ENCODE measurements around the gene HS3ST3B1. TPM values are rescaled to one million over a fixed set of nuclear protein-coding genes. Genes with fewer than 3 reads are reported as not detected.

HS3ST3B1 gene
- total and polyA plus RNA-seq, 7 experiments from 2014 or later, result 7.9 to 40.7 (median 12.2) TPM

DNA sequence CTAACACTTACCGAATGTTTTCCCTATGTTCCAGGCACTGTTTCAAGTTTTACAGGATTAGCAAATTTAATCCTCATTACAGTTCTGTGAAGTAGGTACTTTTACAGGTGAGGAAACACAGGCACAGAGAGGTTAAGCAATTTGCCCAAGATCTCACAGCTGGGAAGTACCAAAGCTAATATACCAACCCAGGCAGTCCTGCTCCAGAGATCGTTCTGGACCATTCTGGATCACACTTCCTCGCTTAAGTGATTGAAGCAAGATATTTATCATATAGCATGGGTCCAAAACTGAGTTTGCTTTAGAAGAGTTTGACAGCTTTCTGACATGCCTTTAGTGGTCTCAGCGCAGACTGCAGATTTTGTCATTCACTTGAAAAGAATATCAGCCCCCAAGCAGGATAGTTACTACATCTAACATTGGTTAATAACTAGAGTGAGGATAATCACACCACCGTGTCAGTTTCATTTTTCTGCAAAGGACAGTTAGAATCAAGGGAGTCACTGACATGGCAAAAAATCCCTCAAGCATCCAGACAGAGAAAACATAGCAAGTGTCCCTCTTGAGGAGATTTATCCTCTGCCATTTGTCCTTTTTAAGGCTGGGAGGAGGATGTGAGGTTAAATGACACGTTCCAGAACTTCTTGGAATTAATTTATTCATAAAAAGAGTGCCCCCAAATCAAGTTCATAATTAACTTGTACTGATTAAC is 5.1 kb downstream of the HS3ST3B1 start:
- peaks cover 0 to 3% (median 0%) of the 10 kb centered on the region in 5 donors for H3K27me3 Mint-ChIP-seq
- CTCF ChIA-PET, result interaction anchor here (0.7 to 1.7 kb wide), 2 partner anchors 11 to 708 kb away, joined by 3 to 6 read pairs; no protein-coding TSS in a partner anchor
- no peaks in the 10 kb centered on the region for H3K27me3 ChIP-seq (ENCODE audit: control insufficient read depth in 2 of 2, insufficient read depth in 2 of 2, low read length in 2 of 2)
- ATAC-seq (no peak), DNase-seq (no peak)
- no peak overlapping the region for H3K27ac ChIP-seq (ENCODE audit: low read depth, low read length)
- no peak overlapping the region for H3K4me3 ChIP-seq (ENCODE audit: low read length)
- POLR2A ChIA-PET, result interaction anchor here (0.7 to 1.0 kb wide), 3 partner anchors 105 to 222 kb away, joined by 3 to 6 read pairs (median 3); no protein-coding TSS in a partner anchor
- peak overlapping the region; percentile 48 to 94 (median 74) for H3K4me3 Mint-ChIP-seq
- H3K4me1 ChIP-seq (ENCODE audit: control insufficient read depth in 2 of 2, insufficient read depth in 2 of 2, low read length in 2 of 2), result peaks cover 36 to 44% of the 10 kb centered on the region in 2 donors
- intact Hi-C loops (cut with micrococcal nuclease), result loop anchor here (10.0 kb wide), 3 partner anchors 971 to 1909 kb away; partner anchors contain the start of genes NCOR1 (in 1 of the 2) and PIGL (in 1 of the 2)
- peaks cover 33 to 68% (median 63%) of the 10 kb centered on the region in 7 donors for H3K4me1 Mint-ChIP-seq
- H3K27ac Mint-ChIP-seq, result peak overlapping the region in 5 of 9 donors; percentile 24 to 80 (median 61)
- H3K9me3 Mint-ChIP-seq, result no peaks in the 10 kb centered on the region
- H3K36me3 ChIP-seq (ENCODE audit: control insufficient read depth in 2 of 3, insufficient read depth in 3 of 3, low read length in 3 of 3), result peaks cover 0 to 4% (median 0%) of the 10 kb centered on the region in 3 experiments
- H3K36me3 Mint-ChIP-seq, result peaks cover 0 to 22% (median 6%) of the 10 kb centered on the region in 5 donors
- no peaks in the 10 kb centered on the region for H3K9me3 ChIP-seq (ENCODE audit: control insufficient read depth in 2 of 3, low read length in 3 of 3)

GRCh38 chr17:14306596-14306995 is 5.7 kb downstream of the HS3ST3B1 start:
- Mint-ChIP-seq H3K36me3 (peaks cover under 1 to 25% (median 11%) of the 10 kb centered on the region in 5 donors), H3K27me3 (peaks cover 0 to 3% (median 0%) of the 10 kb centered on the region in 5 donors), H3K27ac (peak overlapping the region in 3 of 9 donors; percentile 32 to 61 (median 39)), H3K4me3 (peak overlapping the region in 5 of 10 donors; percentile 37 to 85 (median 76)), H3K4me1 (peaks cover 37 to 74% (median 67%) of the 10 kb centered on the region in 7 donors), H3K9me3 (no peaks in the 10 kb centered on the region)
- no peak overlapping the region for H3K4me3 ChIP-seq (ENCODE audit: low read length)
- ChIA-PET POLR2A (interaction anchor here (0.6 to 1.0 kb wide), 4 partner anchors 41 to 263 kb away, joined by 3 to 5 read pairs (median 4); no protein-coding TSS in a partner anchor), CTCF (interaction anchor here (0.6 to 1.7 kb wide), 3 partner anchors 10 to 709 kb away, joined by 3 to 6 read pairs (median 3); no protein-coding TSS in a partner anchor)
- no peak for DNase-seq
- no peak overlapping the region for H3K27ac ChIP-seq (ENCODE audit: low read depth, low read length)
- H3K9me3 ChIP-seq (ENCODE audit: control insufficient read depth in 2 of 3, low read length in 3 of 3), result no peaks in the 10 kb centered on the region
- peaks cover 36 to 44% of the 10 kb centered on the region in 2 donors for H3K4me1 ChIP-seq (ENCODE audit: control insufficient read depth in 2 of 2, insufficient read depth in 2 of 2, low read length in 2 of 2)
- no peak for ATAC-seq
- intact Hi-C loops (cut with micrococcal nuclease), result loop anchor here (10.0 kb wide), 3 partner anchors 972 to 1908 kb away; partner anchors contain the start of genes NCOR1 (in 1 of the 2) and PIGL (in 1 of the 2)
- no peaks in the 10 kb centered on the region for H3K36me3 ChIP-seq (ENCODE audit: control insufficient read depth in 2 of 3, insufficient read depth in 3 of 3, low read length in 3 of 3)
- no peaks in the 10 kb centered on the region for H3K27me3 ChIP-seq (ENCODE audit: control insufficient read depth in 2 of 2, insufficient read depth in 2 of 2, low read length in 2 of 2)

- peak overlapping the region in 9 of 10 donors; percentile 19 to 95 (median 57) for H3K4me3 Mint-ChIP-seq
- ATAC-seq (no peak), DNase-seq (no peak)
- H3K27me3 ChIP-seq (ENCODE audit: control insufficient read depth in 2 of 2, insufficient read depth in 2 of 2, low read length in 2 of 2), result no peaks in the 10 kb centered on the region
- peaks cover 4 to 30% (median 21%) of the 10 kb centered on the region in 5 donors for H3K36me3 Mint-ChIP-seq
- peak overlapping the region in 1 of 9 donors; percentile 17 for H3K27ac Mint-ChIP-seq
- H3K36me3 ChIP-seq (ENCODE audit: control insufficient read depth in 2 of 3, insufficient read depth in 3 of 3, low read length in 3 of 3), result no peaks in the 10 kb centered on the region
- ChIA-PET POLR2A (interaction anchor here (0.6 to 1.0 kb wide), 2 partner anchors 262 to 1261 kb away, joined by 3 read pairs; no protein-coding TSS in a partner anchor), CTCF (no interaction called here)
- H3K27ac ChIP-seq (ENCODE audit: low read depth, low read length), result no peak overlapping the region
- H3K27me3 Mint-ChIP-seq, result peaks cover 0 to 3% (median 0%) of the 10 kb centered on the region in 5 donors
- no peak overlapping the region for H3K4me3 ChIP-seq (ENCODE audit: low read length)
- H3K4me1 Mint-ChIP-seq, result peaks cover 41 to 84% (median 77%) of the 10 kb centered on the region in 7 donors
- H3K9me3 Mint-ChIP-seq, result no peaks in the 10 kb centered on the region
- H3K9me3 ChIP-seq (ENCODE audit: control insufficient read depth in 2 of 3, low read length in 3 of 3), result no peaks in the 10 kb centered on the region
- intact Hi-C loops (cut with micrococcal nuclease), result loop anchor here (2.0 to 10.0 kb wide), 4 partner anchors 21 to 1907 kb away; partner anchors contain the start of genes NCOR1 (in 1 of the 2) and PIGL (in 1 of the 2)
- peaks cover 36 to 44% of the 10 kb centered on the region in 2 donors for H3K4me1 ChIP-seq (ENCODE audit: control insufficient read depth in 2 of 2, insufficient read depth in 2 of 2, low read length in 2 of 2)
These were observed 6.7 kb downstream of the HS3ST3B1 start for GRCh38 chr17:14307560-14308024.

DNA sequence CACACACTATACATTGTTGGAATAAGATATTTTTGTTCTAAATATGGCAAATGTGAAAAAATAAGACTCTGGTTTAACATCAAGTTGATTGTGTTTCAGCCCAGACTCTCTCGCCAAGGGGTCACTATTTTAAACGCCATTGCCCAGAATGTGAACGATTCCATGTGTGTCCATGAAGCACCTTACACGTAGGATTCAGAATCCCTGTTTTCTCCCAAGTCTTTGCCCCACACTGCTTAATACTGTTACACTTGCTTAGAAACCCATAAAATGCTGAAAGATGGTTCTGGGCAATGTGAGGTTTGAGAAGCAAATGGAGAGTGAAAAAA is 7.7 kb downstream of the HS3ST3B1 start:
- Mint-ChIP-seq H3K4me3 (peak overlapping the region; percentile 71 to 95 (median 86)), H3K9me3 (no peaks in the 10 kb centered on the region), H3K36me3 (peaks cover 4 to 37% (median 27%) of the 10 kb centered on the region in 5 donors), H3K27ac (peak overlapping the region in 8 of 9 donors; percentile 26 to 89 (median 63)), H3K27me3 (peaks cover 0 to 2% (median 0%) of the 10 kb centered on the region in 5 donors), H3K4me1 (peaks cover 49 to 86% (median 77%) of the 10 kb centered on the region in 7 donors)
- Histone ChIP-seq H3K27ac (ENCODE audit: low read depth, low read length) (peak overlapping the region; percentile 57), H3K27me3 (ENCODE audit: control insufficient read depth in 2 of 2, insufficient read depth in 2 of 2, low read length in 2 of 2) (no peaks in the 10 kb centered on the region), H3K4me3 (ENCODE audit: low read length) (peak overlapping the region; percentile 56), H3K4me1 (ENCODE audit: control insufficient read depth in 2 of 2, insufficient read depth in 2 of 2, low read length in 2 of 2) (peaks cover 27 to 40% of the 10 kb centered on the region in 2 donors), H3K9me3 (ENCODE audit: control insufficient read depth in 2 of 3, low read length in 3 of 3) (no peaks in the 10 kb centered on the region), H3K36me3 (ENCODE audit: control insufficient read depth in 2 of 3, insufficient read depth in 3 of 3, low read length in 3 of 3) (no peaks in the 10 kb centered on the region)
- ATAC-seq (no peak), DNase-seq (no peak)
- ChIA-PET POLR2A (interaction anchor here (0.6 to 1.3 kb wide), 3 partner anchors 8 to 120 kb away, joined by 3 to 8 read pairs (median 3); partner anchors contain the start of gene HS3ST3B1), CTCF (interaction anchor here (0.8 kb wide), 1 partner anchor 109 kb away, joined by 4 read pairs; no protein-coding TSS in a partner anchor)
- intact Hi-C loops (cut with micrococcal nuclease), result loop anchor here (2.0 to 10.0 kb wide), 4 partner anchors 20 to 1906 kb away; partner anchors contain the start of genes NCOR1 (in 1 of the 2) and PIGL (in 1 of the 2)

DNA sequence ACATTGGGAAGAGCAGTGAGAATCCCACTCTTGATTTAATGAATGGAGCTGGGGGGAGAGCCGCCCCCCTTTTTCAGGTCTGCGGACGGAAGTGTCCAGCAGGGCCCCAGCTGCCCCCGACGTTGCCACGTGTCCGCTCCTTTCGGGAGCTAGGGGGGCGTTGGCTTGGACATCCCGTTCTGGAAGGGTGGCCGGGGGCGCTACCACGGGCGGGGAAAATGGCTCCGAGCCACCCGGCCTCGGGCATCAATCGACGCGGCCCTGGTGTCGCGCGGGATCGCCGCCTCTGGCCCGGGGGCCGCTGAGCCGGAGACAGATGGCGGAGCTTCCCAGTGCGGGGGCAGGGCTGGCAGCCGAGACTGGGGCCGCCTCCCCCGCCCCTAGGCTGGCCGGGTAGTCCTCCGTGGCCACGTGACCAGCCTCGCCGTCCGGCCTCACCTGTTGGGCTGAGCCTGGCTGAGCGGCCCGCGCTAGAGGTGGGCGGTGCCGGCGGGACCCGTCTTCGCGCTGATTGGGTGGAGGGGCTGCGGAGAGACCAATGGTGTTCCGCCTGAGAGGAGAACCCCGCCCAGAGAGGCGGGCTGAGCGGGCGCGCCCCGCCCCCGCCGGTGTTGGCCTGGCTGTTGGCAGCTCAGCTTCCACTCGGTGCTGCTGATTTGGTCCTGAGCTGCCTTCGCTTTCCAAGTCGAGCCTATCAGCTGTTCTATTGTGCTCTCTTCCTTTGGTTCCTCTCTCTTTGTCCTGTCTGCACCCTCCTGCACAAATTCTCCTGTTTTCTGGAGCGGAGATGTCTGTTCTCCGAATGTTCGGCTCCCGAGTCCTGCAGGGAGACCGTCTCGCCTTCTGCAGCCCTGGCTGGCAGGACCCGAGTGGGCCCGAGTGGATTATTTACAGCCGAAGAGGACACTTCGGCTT is 8.3 kb downstream of the HS3ST3B1 start:
- ATAC-seq, result peak; percentile 100
- H3K9me3 ChIP-seq (ENCODE audit: control insufficient read depth in 2 of 3, low read length in 3 of 3), result no peaks in the 10 kb centered on the region
- intact Hi-C loops (cut with micrococcal nuclease), result loop anchor here (1.0 to 10.0 kb wide), 5 partner anchors 9 to 1906 kb away; partner anchors contain the start of genes NCOR1 (in 1 of the 2) and PIGL (in 1 of the 2)
- peaks cover 21 to 38% of the 10 kb centered on the region in 2 donors for H3K4me1 ChIP-seq (ENCODE audit: control insufficient read depth in 2 of 2, insufficient read depth in 2 of 2, low read length in 2 of 2)
- no peaks in the 10 kb centered on the region for H3K27me3 ChIP-seq (ENCODE audit: control insufficient read depth in 2 of 2, insufficient read depth in 2 of 2, low read length in 2 of 2)
- peaks cover 4 to 39% (median 28%) of the 10 kb centered on the region in 5 donors for H3K36me3 Mint-ChIP-seq
- ChIA-PET POLR2A (interaction anchor here (0.6 to 1.3 kb wide), 3 partner anchors 9 to 119 kb away, joined by 3 to 8 read pairs (median 3); partner anchors contain the start of gene HS3ST3B1), CTCF (interaction anchor here (0.8 kb wide), 1 partner anchor 109 kb away, joined by 4 read pairs; no protein-coding TSS in a partner anchor)
- peak overlapping the region; percentile 57 for H3K27ac ChIP-seq (ENCODE audit: low read depth, low read length)
- no peaks in the 10 kb centered on the region for H3K27me3 Mint-ChIP-seq
- peaks cover 47 to 83% (median 73%) of the 10 kb centered on the region in 7 donors for H3K4me1 Mint-ChIP-seq
- no peaks in the 10 kb centered on the region for H3K9me3 Mint-ChIP-seq
- peak overlapping the region; percentile 71 to 95 (median 86) for H3K4me3 Mint-ChIP-seq
- peak; percentile 81 to 93 (median 90) for DNase-seq
- no peaks in the 10 kb centered on the region for H3K36me3 ChIP-seq (ENCODE audit: control insufficient read depth in 2 of 3, insufficient read depth in 3 of 3, low read length in 3 of 3)
- peak overlapping the region in 8 of 9 donors; percentile 26 to 89 (median 63) for H3K27ac Mint-ChIP-seq
- peak overlapping the region; percentile 56 for H3K4me3 ChIP-seq (ENCODE audit: low read length)
